Measurements from ENCODE around the gene KCNH3.

DNA sequence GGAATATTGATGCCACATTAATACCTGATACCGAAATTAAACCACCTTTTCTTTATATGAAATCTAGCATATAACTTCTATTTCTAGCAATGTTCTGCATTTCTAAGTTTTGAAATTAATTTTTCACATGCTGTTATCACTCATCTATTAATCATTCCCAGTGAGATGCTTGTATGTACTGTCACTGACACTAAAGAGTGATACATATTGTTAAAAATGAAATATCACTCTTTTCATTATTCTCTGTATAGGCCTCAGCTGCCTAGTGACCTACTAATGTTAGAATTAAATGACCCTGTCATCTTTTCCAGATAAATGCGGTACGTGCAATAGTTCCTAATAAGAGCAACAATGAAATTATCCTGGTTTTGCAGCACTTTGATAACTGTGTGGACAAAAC lies 49.7 kb upstream of the KCNH3 start:
- TF ChIP-seq, protein P1, sequence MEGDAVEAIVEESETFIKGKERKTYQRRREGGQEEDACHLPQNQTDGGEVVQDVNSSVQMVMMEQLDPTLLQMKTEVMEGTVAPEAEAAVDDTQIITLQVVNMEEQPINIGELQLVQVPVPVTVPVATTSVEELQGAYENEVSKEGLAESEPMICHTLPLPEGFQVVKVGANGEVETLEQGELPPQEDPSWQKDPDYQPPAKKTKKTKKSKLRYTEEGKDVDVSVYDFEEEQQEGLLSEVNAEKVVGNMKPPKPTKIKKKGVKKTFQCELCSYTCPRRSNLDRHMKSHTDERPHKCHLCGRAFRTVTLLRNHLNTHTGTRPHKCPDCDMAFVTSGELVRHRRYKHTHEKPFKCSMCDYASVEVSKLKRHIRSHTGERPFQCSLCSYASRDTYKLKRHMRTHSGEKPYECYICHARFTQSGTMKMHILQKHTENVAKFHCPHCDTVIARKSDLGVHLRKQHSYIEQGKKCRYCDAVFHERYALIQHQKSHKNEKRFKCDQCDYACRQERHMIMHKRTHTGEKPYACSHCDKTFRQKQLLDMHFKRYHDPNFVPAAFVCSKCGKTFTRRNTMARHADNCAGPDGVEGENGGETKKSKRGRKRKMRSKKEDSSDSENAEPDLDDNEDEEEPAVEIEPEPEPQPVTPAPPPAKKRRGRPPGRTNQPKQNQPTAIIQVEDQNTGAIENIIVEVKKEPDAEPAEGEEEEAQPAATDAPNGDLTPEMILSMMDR (optimal IDR thresholded peaks at IDR 0.05 in 1 of 3, IDR thresholded peaks at IDR 0.05 in 1 of 3, conservative IDR thresholded peaks at IDR 0.05 in 1 of 3; ENCODE audit: extremely low read depth in 1 of 3, insufficient read depth in 2 of 3, low read length in 3 of 3) = no peak
- no peak for TF ChIP-seq EZH2 (IDR thresholded peaks at IDR 0.05; ENCODE audit: low read length)
